K562 (cell line): Measurements from ENCODE around the gene NACC1. TPM values are rescaled to one million over a fixed set of nuclear protein-coding genes. Genes with fewer than 3 reads are reported as not detected.

Experiments used
- BRF1 ChIP-seq: IDR thresholded peaks from 3 replicates; pipeline ENCODE4 v1.6.1; 2011; ENCODE audit warnings: borderline replicate concordance, mild to moderate bottlenecking; ENCODE audit not compliant: insufficient read length; ENCODE audit errors: extremely low read depth
- GTF2A2 ChIP-seq: IDR thresholded peaks from 2 replicates; pipeline ENCODE4 v1.6.1; 2016; ENCODE audit warnings: mild to moderate bottlenecking, missing genetic modification characterization, missing compliant biosample characterization
- HEY1 ChIP-seq: fragments of 250-450 bp; sonication (Bioruptor Pico); IDR thresholded peaks from 2 replicates; pipeline ENCODE4 v1.5.0; 2020; ENCODE audit warnings: mild to moderate bottlenecking, moderate library complexity, borderline replicate concordance
- NCOA2 ChIP-seq, 2 experiments: fragments of 450-650 bp; IDR thresholded peaks; 2 replicates each; pipeline ENCODE4 v1.6.1; 2018; ENCODE audit warnings: mild to moderate bottlenecking in 2 of 2, moderate library complexity in 1 of 2; ENCODE audit not compliant: partially characterized antibody in 2 of 2
- PRPF4 ChIP-seq: fragments of 200-400 bp; formaldehyde crosslinking; IDR thresholded peaks from one replicate; pipeline ENCODE4 v1.6.1; 2017; ENCODE audit warnings: low read length, low read depth, mild to moderate bottlenecking; ENCODE audit not compliant: insufficient read depth, poor library complexity, severe bottlenecking
- RBFOX2 ChIP-seq: fragments of 200-400 bp; formaldehyde crosslinking; IDR thresholded peaks from 2 replicates; pipeline ENCODE4 v1.6.1; 2017; ENCODE audit warnings: low read depth, mild to moderate bottlenecking, low read length, moderate library complexity
- SRSF7 ChIP-seq: fragments of 200-400 bp; formaldehyde crosslinking; optimal IDR thresholded peaks from 2 replicates; pipeline ENCODE3; 2017; ENCODE audit warnings: mild to moderate bottlenecking, low read depth, low read length
- TEAD4 ChIP-seq, 2 experiments: sonication (generic) in 1 of 2; formaldehyde crosslinking in 1 of 2; IDR thresholded peaks; 2 replicates each; pipeline versions ENCODE4 v1.6.1 to v1.8.0; 2012 to 2022; ENCODE audit warnings: borderline replicate concordance in 1 of 2, inconsistent platforms in 1 of 2, low read length in 1 of 2, mild to moderate bottlenecking in 1 of 2, missing genetic modification reagents in 1 of 2
- ZNF143 ChIP-seq: sonication (generic); formaldehyde crosslinking; IDR thresholded peaks from 2 replicates; pipeline ENCODE4 v1.9.0; 2022; ENCODE audit warnings: mild to moderate bottlenecking, missing genetic modification reagents
- polyA plus RNA-seq, 8 experiments: library from polyadenylated mRNA; depleted of rRNA in 4 of 8; stranded (reverse) in 5 of 8; unstranded in 3 of 8; fragments of >200 nt; fragmentation: Nextera tagmentation in 2 of 8; fragmentation: Illumina TruSeq in 1 of 8; extraction: Ambion mirVana in 2 of 8; extraction: Trizol in 1 of 8; gene quantifications; 2 replicates each; pipeline versions ENCODE4 v1.2.1 to v1.2.3, GENCODE V29; 2011 to 2014; ENCODE audit warnings: inconsistent platforms in 1 of 8, missing spikeins in 1 of 8
- total RNA-seq, 7 experiments: library from RNA; depleted of rRNA in 6 of 7; stranded (reverse); fragments of >200 nt in 6 of 7; fragmentation: Illumina TruSeq in 2 of 7; extraction: Trizol in 2 of 7; gene quantifications; 2 replicates each; pipeline versions ENCODE4 v1.2.1 to v1.2.3, GENCODE V29; 2011 to 2021; ENCODE audit warnings: low replicate concordance in 1 of 7
- TF ChIP-seq, protein P1 (sequence below): sonication (generic); formaldehyde crosslinking; IDR thresholded peaks from 2 replicates; pipeline ENCODE4 v1.8.1; 2022; ENCODE audit warnings: missing genetic modification reagents
- TF ChIP-seq, protein P2 (sequence below): fragments of 450-650 bp; IDR thresholded peaks from 2 replicates; pipeline ENCODE4 v1.7.0; 2016; ENCODE audit warnings: borderline replicate concordance
- TF ChIP-seq, protein P3 (sequence below): fragments of 200-800 bp; sonication (Bioruptor generic); IDR thresholded peaks from 2 replicates; pipeline ENCODE4 v1.6.1; 2017; ENCODE audit warnings: missing genetic modification characterization, missing compliant biosample characterization
- TF ChIP-seq, protein P4 (sequence below): fragments of 250-450 bp; sonication (Bioruptor Pico); IDR thresholded peaks from 2 replicates; pipeline ENCODE4 v1.4.0; 2020; ENCODE audit warnings: mild to moderate bottlenecking, moderate library complexity
- TF ChIP-seq, protein P5 (sequence below), 2 experiments: IDR thresholded peaks; 2 replicates each; pipeline ENCODE4 v1.6.1; 2012; ENCODE audit warnings: improper control_type of control experiment in 2 of 2, low read depth in 2 of 2, low read length in 2 of 2, borderline replicate concordance in 1 of 2
- TF ChIP-seq, protein P6 (sequence below): sonication (generic); IDR thresholded peaks from 2 replicates; pipeline ENCODE4 v1.6.1; 2016

NACC1 gene
- total and polyA plus RNA-seq, 9 of the 15 experiments (the other 6 are each of a cell fraction or from before 2014, with no cell fraction given), result 0.04 to 96.6 (median 25.8) TPM

DNA sequence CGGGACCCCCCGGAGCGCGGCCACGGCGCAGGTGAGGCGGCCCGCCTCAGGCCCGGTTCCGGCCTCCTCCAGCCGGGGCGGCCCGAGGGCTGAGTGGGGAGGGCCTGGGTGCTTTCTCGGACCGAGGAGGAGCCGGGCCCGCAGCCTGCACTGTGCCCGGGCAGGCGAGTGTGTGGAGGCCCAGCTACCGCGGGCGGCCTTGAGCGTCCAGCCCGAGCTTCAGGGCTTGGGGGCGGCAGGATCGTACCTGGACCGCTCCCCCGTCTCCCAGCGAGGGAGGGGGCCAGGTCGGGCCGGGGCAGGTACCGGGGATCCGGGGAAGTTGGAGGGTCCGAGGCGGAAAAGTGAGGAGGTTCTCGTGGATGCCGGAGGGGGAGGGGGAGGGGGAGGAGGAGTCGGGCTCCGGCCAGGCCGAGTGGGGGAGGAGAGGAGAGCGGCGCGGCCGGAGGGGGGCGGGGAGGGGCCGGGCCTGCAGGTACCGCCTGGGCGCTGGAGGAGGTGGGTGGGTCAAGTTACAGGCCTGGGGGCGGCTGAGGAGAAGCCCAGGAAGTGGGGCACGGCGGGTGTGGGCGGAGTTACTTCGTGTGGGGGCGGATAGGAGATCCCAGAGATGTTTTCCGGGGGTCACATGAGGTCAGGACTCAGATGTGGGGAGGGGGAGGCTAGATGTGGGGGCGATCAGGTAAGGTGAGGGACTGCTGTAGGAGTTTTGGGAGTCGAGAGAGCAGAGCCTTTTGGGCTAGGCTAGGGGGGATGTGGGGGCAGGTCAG is 545 bp downstream of the NACC1 start (continued):
- TF ChIP-seq, protein P1, sequence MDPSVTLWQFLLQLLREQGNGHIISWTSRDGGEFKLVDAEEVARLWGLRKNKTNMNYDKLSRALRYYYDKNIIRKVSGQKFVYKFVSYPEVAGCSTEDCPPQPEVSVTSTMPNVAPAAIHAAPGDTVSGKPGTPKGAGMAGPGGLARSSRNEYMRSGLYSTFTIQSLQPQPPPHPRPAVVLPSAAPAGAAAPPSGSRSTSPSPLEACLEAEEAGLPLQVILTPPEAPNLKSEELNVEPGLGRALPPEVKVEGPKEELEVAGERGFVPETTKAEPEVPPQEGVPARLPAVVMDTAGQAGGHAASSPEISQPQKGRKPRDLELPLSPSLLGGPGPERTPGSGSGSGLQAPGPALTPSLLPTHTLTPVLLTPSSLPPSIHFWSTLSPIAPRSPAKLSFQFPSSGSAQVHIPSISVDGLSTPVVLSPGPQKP, result no peak
- TF ChIP-seq, protein P2, sequence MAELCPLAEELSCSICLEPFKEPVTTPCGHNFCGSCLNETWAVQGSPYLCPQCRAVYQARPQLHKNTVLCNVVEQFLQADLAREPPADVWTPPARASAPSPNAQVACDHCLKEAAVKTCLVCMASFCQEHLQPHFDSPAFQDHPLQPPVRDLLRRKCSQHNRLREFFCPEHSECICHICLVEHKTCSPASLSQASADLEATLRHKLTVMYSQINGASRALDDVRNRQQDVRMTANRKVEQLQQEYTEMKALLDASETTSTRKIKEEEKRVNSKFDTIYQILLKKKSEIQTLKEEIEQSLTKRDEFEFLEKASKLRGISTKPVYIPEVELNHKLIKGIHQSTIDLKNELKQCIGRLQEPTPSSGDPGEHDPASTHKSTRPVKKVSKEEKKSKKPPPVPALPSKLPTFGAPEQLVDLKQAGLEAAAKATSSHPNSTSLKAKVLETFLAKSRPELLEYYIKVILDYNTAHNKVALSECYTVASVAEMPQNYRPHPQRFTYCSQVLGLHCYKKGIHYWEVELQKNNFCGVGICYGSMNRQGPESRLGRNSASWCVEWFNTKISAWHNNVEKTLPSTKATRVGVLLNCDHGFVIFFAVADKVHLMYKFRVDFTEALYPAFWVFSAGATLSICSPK, result no peak
- TF ChIP-seq NCOA2 (IDR thresholded peaks at IDR 0.05; ENCODE audit: partially characterized antibody in 2 of 2), result no peak
- no peak for TF ChIP-seq GTF2A2
- peak; percentile 74 for TF ChIP-seq RBFOX2
- no peak for TF ChIP-seq PRPF4
- no peak for TF ChIP-seq BRF1
- TF ChIP-seq TEAD4 (IDR thresholded peaks at IDR 0.05; ENCODE audit: low read length), result peak; percentile 15; the same call in 1 of the 2 replicates
- TF ChIP-seq TEAD4 (CRISPR knock-in tag; IDR thresholded peaks at IDR 0.05; ENCODE audit: borderline replicate concordance), result no peak
- TF ChIP-seq, protein P3, sequence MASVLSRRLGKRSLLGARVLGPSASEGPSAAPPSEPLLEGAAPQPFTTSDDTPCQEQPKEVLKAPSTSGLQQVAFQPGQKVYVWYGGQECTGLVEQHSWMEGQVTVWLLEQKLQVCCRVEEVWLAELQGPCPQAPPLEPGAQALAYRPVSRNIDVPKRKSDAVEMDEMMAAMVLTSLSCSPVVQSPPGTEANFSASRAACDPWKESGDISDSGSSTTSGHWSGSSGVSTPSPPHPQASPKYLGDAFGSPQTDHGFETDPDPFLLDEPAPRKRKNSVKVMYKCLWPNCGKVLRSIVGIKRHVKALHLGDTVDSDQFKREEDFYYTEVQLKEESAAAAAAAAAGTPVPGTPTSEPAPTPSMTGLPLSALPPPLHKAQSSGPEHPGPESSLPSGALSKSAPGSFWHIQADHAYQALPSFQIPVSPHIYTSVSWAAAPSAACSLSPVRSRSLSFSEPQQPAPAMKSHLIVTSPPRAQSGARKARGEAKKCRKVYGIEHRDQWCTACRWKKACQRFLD (CRISPR knock-in tag), result no peak
- TF ChIP-seq, protein P4, sequence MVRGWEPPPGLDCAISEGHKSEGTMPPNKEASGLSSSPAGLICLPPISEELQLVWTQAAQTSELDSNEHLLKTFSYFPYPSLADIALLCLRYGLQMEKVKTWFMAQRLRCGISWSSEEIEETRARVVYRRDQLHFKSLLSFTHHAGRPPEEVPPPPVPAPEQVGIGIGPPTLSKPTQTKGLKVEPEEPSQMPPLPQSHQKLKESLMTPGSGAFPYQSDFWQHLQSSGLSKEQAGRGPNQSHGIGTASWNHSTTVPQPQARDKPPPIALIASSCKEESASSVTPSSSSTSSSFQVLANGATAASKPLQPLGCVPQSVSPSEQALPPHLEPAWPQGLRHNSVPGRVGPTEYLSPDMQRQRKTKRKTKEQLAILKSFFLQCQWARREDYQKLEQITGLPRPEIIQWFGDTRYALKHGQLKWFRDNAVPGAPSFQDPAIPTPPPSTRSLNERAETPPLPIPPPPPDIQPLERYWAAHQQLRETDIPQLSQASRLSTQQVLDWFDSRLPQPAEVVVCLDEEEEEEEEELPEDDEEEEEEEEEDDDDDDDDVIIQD (CRISPR knock-in tag), result no peak
- no peak for TF ChIP-seq HEY1
- no peak for TF ChIP-seq SRSF7
- TF ChIP-seq, protein P5, sequence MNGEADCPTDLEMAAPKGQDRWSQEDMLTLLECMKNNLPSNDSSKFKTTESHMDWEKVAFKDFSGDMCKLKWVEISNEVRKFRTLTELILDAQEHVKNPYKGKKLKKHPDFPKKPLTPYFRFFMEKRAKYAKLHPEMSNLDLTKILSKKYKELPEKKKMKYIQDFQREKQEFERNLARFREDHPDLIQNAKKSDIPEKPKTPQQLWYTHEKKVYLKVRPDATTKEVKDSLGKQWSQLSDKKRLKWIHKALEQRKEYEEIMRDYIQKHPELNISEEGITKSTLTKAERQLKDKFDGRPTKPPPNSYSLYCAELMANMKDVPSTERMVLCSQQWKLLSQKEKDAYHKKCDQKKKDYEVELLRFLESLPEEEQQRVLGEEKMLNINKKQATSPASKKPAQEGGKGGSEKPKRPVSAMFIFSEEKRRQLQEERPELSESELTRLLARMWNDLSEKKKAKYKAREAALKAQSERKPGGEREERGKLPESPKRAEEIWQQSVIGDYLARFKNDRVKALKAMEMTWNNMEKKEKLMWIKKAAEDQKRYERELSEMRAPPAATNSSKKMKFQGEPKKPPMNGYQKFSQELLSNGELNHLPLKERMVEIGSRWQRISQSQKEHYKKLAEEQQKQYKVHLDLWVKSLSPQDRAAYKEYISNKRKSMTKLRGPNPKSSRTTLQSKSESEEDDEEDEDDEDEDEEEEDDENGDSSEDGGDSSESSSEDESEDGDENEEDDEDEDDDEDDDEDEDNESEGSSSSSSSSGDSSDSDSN (IDR thresholded peaks at IDR 0.05; ENCODE audit: borderline replicate concordance in 1 of 2, low read depth in 2 of 2, low read length in 2 of 2), result 0 out of 4 replicates have a peak, but pooled peaks of 1 of the 2 experiments have one; percentile 37
- TF ChIP-seq, protein P6, sequence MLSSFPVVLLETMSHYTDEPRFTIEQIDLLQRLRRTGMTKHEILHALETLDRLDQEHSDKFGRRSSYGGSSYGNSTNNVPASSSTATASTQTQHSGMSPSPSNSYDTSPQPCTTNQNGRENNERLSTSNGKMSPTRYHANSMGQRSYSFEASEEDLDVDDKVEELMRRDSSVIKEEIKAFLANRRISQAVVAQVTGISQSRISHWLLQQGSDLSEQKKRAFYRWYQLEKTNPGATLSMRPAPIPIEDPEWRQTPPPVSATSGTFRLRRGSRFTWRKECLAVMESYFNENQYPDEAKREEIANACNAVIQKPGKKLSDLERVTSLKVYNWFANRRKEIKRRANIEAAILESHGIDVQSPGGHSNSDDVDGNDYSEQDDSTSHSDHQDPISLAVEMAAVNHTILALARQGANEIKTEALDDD, result no peak
- no peak for TF ChIP-seq ZNF143
